MM.1S (cell line): ENCODE results near the gene CSNK1A1L.
"Not testable (repeated sequence)": the region's sequence is repeated elsewhere in the genome, so short reads cannot be mapped to it uniquely, and the experiment has no call there.

Experiments used
- DNase-seq: peaks from one replicate; pipeline ENCODE4 v3.0.0-alpha.2; 2015
- H2AFZ ChIP-seq: fragments of 300-600 bp; sonication (generic); 2 replicates; pipeline ENCODE4 v1.6.0; 2016; ENCODE audit warnings: antibody characterized with exemption, low read length
- H3F3A ChIP-seq: fragments of 300-600 bp; sonication (generic); 2 replicates; pipeline ENCODE4 v1.6.1; 2016; ENCODE audit warnings: mild to moderate bottlenecking, antibody characterized with exemption, low read length, moderate library complexity, mixed read lengths; ENCODE audit not compliant: insufficient read depth
- H3K27ac ChIP-seq: fragments of 300-600 bp; sonication (generic); 2 replicates; pipeline ENCODE4 v1.5.1; 2016; ENCODE audit warnings: mild to moderate bottlenecking, low read length
- H3K27me3 ChIP-seq: fragments of 300-600 bp; sonication (generic); replicated peaks from 2 replicates; pipeline ENCODE4 v1.6.0; 2016; ENCODE audit warnings: low read length; ENCODE audit not compliant: insufficient read depth
- H3K36me3 ChIP-seq: fragments of 300-600 bp; sonication (generic); replicated peaks from 2 replicates; pipeline ENCODE4 v1.6.1; 2016; ENCODE audit warnings: mild to moderate bottlenecking, low read length, mixed read lengths; ENCODE audit not compliant: insufficient read depth
- H3K4me1 ChIP-seq: fragments of 300-600 bp; sonication (generic); 2 replicates; pipeline ENCODE4 v1.6.1; 2016; ENCODE audit warnings: low read length, mixed read lengths
- H3K4me2 ChIP-seq: fragments of 300-600 bp; sonication (generic); 2 replicates; pipeline ENCODE4 v1.6.0; 2016; ENCODE audit warnings: low read depth, low read length
- H3K4me3 ChIP-seq: fragments of 300-600 bp; sonication (generic); 2 replicates; pipeline ENCODE4 v1.5.1; 2016; ENCODE audit warnings: low read length, mixed read lengths
- H3K79me2 ChIP-seq: fragments of 300-600 bp; sonication (generic); 2 replicates; pipeline ENCODE4 v1.6.1; 2016; ENCODE audit warnings: mixed run types, low read length, mixed read lengths
- H3K9ac ChIP-seq: fragments of 300-600 bp; sonication (generic); 2 replicates; pipeline ENCODE4 v1.6.1; 2016; ENCODE audit warnings: low read length, mixed read lengths
- H3K9me2 ChIP-seq: fragments of 300-600 bp; sonication (generic); replicated peaks from 2 replicates; pipeline ENCODE4 v1.6.1; 2016; ENCODE audit warnings: mild to moderate bottlenecking, low read length, mixed read lengths; ENCODE audit not compliant: insufficient read depth
- H3K9me3 ChIP-seq: fragments of 300-600 bp; sonication (generic); replicated peaks from 2 replicates; pipeline ENCODE4 v1.6.1; 2016; ENCODE audit warnings: mild to moderate bottlenecking, low read length, mixed read lengths; ENCODE audit not compliant: insufficient read depth
- H4K20me1 ChIP-seq: fragments of 300-600 bp; sonication (generic); 2 replicates; pipeline ENCODE4 v1.6.1; 2016; ENCODE audit warnings: mild to moderate bottlenecking, low read length, moderate library complexity, mixed read lengths; ENCODE audit not compliant: insufficient read depth
- CTCF ChIP-seq: fragments of 300-600 bp; sonication (generic); IDR thresholded peaks from 2 replicates; pipeline ENCODE4 v1.5.1; 2016; ENCODE audit warnings: antibody characterized with exemption, low read length, mixed read lengths
- EZH2 ChIP-seq: fragments of 300-600 bp; sonication (generic); optimal IDR thresholded peaks from 2 replicates; pipeline ENCODE3; 2017; ENCODE audit warnings: low read depth, mild to moderate bottlenecking, antibody characterized with exemption, low read length, mixed read lengths
- EZH2phosphoT487 ChIP-seq: fragments of 300-600 bp; sonication (generic); IDR thresholded peaks from 2 replicates; pipeline ENCODE4 v1.6.1; 2018; ENCODE audit warnings: antibody characterized with exemption, low read length

CSNK1A1L gene

GRCh38 chr13:37065890-37066526 lies 39.5 kb downstream of the CSNK1A1L start:
- DNase-seq = no peak
- H4K20me1 ChIP-seq = no peaks in the 10 kb centered on the region
- H3K27me3 ChIP-seq = no peaks in the 10 kb centered on the region
- no peak for TF ChIP-seq CTCF
- TF ChIP-seq EZH2phosphoT487 = no peak
- no peak for TF ChIP-seq EZH2
- H3K4me3 ChIP-seq = no peak overlapping the region
- no peak overlapping the region for H2AFZ ChIP-seq
- H3K9me3 ChIP-seq = no peaks in the 10 kb centered on the region
- no peak overlapping the region for H3K4me2 ChIP-seq
- no peak overlapping the region for H3K9ac ChIP-seq
- no peak overlapping the region for H3K27ac ChIP-seq
- no peaks in the 10 kb centered on the region for H3K4me1 ChIP-seq
- no peaks in the 10 kb centered on the region for H3K36me3 ChIP-seq
- H3K79me2 ChIP-seq = no peaks in the 10 kb centered on the region
- H3K9me2 ChIP-seq = no peaks in the 10 kb centered on the region
- H3F3A ChIP-seq = no peaks in the 10 kb centered on the region

DNA sequence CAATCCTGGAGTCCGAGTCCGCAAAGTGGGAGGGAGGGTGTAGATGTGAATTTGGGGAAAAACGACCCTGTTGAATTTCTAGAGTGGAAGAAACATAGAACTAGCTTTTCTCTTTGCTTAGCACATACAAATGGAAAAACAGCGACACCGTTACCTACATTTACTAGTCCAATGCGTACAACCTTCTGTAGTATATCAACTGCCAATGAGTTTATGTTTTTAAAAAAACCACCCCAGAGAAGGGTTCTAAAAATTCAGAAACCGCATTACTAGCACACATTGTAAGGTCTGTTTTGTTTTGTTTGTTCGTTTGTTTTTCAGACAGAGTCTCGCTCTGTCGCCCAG lies 45.6 kb downstream of the CSNK1A1L start:
- Histone ChIP-seq H3K9me2 (no peaks in the 10 kb centered on the region), H4K20me1 (no peaks in the 10 kb centered on the region), H2AFZ (peak overlapping the region; percentile 85), H3K27me3 (no peaks in the 10 kb centered on the region), H3K4me3 (peak overlapping the region; percentile 76), H3F3A (no peaks in the 10 kb centered on the region), H3K27ac (no peak overlapping the region), H3K9ac (no peak overlapping the region), H3K36me3 (no peaks in the 10 kb centered on the region), H3K79me2 (peaks cover 22% of the 10 kb centered on the region), H3K9me3 (no peaks in the 10 kb centered on the region), H3K4me2 (peak overlapping the region; percentile 54; the same call in 1 of the 2 replicates), H3K4me1 (no peaks in the 10 kb centered on the region)
- DNase-seq = no peak
- TF ChIP-seq EZH2phosphoT487 (no peak), EZH2 (no peak), CTCF (no peak)

DNA sequence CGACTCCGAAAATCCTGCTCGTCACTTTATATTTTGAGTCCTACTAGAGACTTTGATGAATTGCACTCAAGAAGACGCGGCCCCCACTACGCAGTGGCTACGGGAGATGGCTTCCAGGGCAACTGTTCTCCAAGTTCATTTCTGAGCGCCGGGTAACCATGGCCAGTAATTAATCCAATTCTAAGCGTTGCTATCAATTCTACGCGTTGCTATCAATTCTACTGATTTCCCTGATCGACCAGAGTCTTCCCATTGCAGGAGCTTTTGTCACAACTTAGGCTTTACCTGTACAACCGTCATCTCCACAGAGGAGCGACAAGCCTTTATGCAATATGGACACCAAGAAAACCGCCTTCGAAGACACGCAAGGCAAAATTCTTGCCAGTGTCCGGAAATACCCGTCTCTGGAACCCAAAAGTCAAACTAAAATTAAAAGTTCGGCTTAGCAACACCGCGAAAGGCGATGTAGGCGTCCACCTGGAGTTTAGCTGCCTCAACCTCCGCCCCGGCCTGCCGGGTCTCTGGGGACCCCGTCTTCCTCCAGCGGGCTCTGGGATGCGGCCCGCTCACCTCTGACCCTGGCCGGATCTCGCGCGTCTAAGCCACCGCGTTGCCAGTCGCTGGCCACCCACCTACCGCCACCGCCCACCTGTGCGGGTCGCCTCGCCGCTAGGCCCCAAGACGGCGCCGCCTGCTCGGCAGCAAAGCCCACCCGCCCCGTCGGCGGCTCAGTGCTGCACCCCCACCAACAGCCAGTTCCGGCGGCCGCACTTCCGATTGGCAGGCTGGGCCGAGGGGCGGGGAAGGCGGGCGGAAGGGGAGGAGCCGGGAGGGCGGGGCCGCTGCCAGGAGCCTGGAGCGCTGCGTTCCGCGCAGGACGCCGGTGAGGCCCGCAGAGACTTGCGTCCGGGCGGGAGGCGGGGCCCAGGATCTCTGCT lies 46.3 kb downstream of the CSNK1A1L start, which contains the start of gene SUPT20H:
Gene SUPT20H, minus strand, starts transcription at position 779 of the 938 bp plus-strand sequence. CDS start 8,198 bp downstream, outside the sequence.
- DNase-seq = peak; percentile 83
- H3K9me2 ChIP-seq = no peaks in the 10 kb centered on the region
- H3K9ac ChIP-seq = peak within 1 kb of the TSS; percentile 77
- H3K36me3 ChIP-seq = no peaks in the 10 kb centered on the region
- H3F3A ChIP-seq = no peaks in the 10 kb centered on the region
- H3K4me1 ChIP-seq = no peaks in the 10 kb centered on the region
- no peaks in the 10 kb centered on the region for H3K9me3 ChIP-seq
- no peaks in the 10 kb centered on the region for H3K27me3 ChIP-seq
- no peaks in the 10 kb centered on the region for H4K20me1 ChIP-seq
- H3K4me3 ChIP-seq = peak within 1 kb of the TSS; percentile 76
- TF ChIP-seq EZH2phosphoT487 (no peak), EZH2 (no peak), CTCF (no peak)
- peak within 1 kb of the TSS; percentile 85 for H2AFZ ChIP-seq
- peaks cover 22% of the 10 kb centered on the region for H3K79me2 ChIP-seq
- peak within 1 kb of the TSS; percentile 47; the same call in 1 of the 2 replicates for H3K27ac ChIP-seq
- peak within 1 kb of the TSS; percentile 54; the same call in 1 of the 2 replicates for H3K4me2 ChIP-seq

- not testable (repeated sequence) for H3F3A ChIP-seq, H3K4me2 ChIP-seq, H2AFZ ChIP-seq, H3K27me3 ChIP-seq, H3K9me3 ChIP-seq, H3K9me2 ChIP-seq, H4K20me1 ChIP-seq, DNase-seq, H3K4me3 ChIP-seq, H3K36me3 ChIP-seq, H3K9ac ChIP-seq, H3K27ac ChIP-seq, H3K4me1 ChIP-seq
- peaks cover 29% of the 10 kb centered on the region for H3K79me2 ChIP-seq
Measured at GRCh38 chr13:37056228-37056627, 49.2 kb downstream of the CSNK1A1L start.
